GM18508 (cell line): ENCODE data around the gene IGSF3.
"Not testable (repeated sequence)": the region's sequence is repeated elsewhere in the genome, so short reads cannot be mapped to it uniquely, and the experiment has no call there.

Source experiments
- ATAC-seq: cut with Tn5 transposase; IDR thresholded peaks from one replicate; pipeline ENCODE4 v1.9.1; 2021; ENCODE audit warnings: moderate number of reproducible peaks; ENCODE audit not compliant: insufficient read depth, unreplicated experiment

The IGSF3 gene

DNA sequence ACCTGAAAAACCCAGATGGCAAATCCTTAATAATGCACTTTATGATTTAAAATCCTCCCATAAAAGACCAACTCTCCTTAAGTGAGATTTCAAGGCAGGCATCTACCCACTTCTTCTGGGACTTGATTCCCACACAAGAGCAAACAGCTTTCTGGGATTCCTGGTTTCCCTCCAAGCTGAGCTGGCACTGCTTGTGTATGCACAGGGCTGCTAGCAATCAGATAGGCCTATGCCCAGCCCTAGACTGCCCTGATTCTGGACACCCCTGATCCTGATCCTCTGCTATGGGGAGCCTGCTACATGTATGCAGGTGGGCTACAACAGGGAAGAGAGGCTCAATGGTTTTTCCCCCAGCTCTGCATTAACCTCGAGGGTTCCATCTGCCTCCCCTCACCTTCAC is 60.1 kb downstream of the IGSF3 start:
- not testable (repeated sequence) for ATAC-seq

DNA sequence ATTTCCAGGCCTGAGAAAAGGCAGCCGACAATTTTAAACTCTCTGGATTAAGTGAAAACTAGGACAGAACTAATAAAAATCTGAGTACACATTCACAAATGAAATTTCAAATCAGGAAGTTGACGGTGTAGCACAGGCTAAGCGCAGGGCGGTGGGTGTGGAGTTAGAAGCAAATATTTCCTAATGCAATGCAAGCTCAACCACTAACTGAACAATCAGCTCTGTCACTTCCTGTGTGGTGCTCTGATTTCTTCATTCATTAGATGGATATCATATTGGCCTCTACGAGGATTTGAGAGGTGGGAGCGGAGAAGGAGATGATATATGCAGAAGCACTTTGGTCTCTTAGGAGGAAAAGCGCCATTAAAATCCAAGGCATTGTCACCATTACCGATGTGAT is 61.5 kb downstream of the IGSF3 start:
- not testable (repeated sequence) for ATAC-seq

DNA sequence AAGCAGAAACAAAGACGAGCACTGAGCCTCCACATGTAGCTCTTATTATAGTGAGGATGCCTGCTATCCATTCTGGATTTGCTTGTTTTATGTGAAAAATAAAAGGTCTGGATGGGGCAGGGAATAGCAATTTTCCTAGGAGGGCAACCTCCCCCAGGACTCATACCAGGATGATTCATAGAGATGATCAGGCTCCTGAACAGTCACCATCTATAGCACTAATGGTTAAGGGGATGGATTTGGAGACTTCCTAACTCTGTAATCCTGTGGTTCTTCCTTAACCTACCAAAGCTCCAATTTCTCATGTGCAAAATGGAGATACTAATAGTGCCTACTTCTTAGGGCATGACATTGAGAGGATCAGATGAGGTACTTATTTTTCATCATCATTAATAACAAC is 62.2 kb downstream of the IGSF3 start:
- ATAC-seq: no peak

DNA sequence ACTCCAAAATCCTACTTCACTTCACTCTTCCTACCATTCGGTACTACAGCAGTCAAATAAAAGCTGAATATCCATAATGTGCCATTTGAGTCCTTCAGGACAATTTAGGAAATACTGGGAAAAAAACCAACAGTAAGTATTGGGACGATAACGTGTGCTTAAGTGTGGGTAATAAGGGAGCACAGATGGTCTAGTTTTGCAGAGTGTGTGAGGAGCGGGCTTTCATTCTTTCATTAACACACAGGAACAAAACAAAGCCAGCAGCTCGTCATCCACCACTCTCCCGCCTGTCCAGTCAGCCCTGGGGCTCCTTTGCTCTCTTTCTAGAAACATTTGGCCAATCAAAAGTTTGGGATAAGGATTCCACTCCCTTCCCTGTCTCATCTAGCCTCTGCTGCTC is 63.1 kb downstream of the IGSF3 start:
- ATAC-seq: not testable (repeated sequence)

DNA sequence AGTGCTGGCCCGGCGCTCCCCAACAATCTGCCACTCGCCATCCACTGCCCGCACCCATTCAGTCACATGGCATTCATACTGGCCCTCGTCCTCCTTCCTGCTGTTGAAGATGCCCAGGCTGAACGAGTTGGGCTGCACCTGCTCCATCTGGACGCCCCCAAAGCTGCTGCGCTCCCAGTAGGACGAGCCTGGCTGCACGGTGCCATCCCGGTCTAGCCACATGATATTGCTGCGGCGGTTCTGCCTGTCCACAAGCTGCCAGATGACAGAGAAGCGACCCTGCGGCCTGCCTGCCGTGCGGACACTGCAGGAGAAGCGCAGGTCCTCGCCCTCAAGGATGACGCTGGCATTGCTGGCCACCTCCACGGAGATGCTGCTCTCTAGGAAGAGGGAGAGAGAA is 63.9 kb downstream of the IGSF3 start:
- not testable (repeated sequence) for ATAC-seq

DNA sequence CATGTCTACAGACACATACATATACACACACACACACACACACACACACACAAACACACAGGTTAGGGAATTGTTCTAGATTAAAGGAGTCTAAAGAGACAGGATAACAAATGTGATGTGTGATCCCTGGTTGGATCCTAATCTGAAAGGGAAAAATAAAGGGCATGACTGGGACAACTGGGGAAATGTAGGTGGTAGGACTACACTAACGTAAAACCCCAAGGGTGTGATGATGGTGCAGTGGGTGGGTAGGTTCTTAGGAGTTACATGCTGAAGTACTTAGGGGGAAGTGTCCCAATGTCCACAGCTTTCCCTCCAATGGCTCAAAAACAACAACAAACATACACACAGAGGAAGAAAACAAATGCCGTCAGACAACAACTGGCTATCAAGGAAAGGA is 68.2 kb downstream of the IGSF3 start:
- not testable (repeated sequence) for ATAC-seq

DNA sequence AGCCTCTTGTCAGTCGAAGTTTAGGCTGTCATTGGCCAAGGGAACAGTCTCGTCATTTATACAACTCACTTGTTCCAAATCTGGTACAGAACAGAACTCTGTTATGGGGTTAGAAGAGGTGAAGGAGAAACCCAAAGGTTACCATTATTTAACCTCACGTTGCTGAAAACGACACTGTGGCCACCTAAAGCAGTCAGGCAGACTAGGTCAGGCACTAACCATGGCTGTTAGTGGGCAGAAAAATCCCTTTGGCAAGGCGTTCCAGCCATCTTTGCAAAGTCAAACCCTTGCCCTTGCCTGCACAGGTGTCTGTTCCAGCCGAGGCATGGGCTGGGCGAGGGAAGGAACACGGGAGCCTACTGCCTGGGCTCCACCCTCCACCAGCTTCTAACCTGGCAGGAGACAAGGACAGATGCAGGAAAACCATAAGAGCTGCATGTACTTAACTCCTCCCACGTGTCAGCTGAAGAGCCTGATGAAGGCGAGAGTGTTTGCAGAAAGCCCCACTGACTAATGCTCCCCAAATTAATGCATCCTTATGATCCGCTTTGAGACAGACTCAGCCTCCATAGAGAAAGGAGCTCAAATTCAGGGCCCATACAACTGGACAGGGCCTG is 69.0 kb downstream of the IGSF3 start:
- ATAC-seq: not testable (repeated sequence)

DNA sequence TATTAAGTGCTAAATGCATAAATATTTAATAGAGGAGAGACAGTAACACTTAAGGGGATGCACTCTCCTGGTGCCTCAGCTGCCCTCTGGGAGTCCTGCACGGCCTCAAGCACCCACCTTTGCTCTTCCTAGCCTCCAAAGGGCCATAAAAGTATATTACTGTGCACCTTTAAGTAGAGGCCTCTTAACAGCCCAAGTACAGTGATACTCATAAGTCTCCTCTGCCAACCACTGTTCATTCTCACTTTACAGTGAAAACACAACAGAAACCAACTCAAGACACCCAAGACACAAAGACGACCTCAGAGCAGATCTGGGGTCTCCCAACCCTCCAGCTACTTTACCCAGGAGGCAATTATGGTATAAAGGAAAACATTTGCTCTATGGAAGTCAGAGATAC is 70.1 kb downstream of the IGSF3 start:
- ATAC-seq: peak; percentile 68

DNA sequence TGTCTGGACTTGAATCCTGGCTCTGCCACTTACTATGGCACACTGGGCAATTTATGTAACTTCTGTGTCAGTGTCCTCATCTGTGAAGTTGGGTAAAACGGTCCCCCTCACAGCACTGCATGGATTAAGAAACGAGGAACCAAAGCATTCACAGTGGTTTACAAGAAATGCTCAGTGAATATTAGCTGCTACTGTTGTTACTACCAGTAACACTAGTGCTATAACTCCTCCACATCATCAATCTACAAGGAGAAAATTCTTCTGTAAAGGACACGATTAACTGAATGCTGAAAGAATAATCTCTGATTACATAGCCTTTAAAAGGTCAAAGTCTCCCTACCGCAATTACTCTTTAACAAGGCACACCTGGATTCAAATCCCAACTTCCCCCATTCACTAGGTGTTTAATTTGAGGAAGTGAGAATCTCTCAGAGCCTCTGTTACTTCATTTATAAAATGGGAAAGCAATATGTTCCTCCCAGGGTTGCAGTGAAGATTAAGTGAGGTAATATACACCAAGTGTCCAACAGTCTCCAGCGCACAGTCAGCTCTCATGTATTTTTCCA is 70.7 kb downstream of the IGSF3 start:
- ATAC-seq: not testable (repeated sequence)

DNA sequence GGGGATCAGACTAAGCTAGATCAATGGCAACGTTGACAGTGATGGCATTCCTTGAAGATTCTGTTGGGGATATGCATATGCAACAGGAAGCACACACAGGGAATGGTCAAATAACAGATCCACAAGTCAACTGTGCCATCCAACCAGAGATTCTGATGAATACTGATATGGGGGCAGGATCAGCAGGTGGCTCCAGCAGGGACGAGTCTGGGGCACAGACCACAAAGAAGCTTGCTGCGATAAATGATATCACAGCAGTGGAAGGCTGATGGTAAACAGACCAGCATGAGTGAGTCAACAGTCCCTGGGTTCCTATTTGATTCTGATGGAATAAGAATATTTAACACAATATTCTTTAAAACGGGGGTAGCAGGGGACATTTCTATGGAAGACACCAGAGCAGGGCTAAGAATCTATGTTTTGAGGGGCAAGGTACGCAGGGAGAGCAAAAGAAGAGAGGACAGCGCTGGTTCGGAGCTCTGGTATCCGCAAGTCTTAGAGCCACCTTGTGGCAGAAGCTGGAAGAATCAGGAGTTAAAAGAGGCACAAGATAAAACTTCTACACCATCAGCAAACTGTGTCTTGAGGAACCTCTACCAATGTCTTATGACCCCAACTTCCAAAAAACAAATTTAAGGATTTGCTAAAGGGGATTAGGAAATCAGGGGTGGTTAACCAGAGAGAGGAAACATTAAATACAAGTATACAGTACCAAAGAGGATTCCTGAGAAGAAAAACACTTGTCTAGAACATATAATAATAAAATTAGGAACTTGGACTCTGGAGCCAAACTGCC is 71.4 kb downstream of the IGSF3 start:
- ATAC-seq: not testable (repeated sequence)

DNA sequence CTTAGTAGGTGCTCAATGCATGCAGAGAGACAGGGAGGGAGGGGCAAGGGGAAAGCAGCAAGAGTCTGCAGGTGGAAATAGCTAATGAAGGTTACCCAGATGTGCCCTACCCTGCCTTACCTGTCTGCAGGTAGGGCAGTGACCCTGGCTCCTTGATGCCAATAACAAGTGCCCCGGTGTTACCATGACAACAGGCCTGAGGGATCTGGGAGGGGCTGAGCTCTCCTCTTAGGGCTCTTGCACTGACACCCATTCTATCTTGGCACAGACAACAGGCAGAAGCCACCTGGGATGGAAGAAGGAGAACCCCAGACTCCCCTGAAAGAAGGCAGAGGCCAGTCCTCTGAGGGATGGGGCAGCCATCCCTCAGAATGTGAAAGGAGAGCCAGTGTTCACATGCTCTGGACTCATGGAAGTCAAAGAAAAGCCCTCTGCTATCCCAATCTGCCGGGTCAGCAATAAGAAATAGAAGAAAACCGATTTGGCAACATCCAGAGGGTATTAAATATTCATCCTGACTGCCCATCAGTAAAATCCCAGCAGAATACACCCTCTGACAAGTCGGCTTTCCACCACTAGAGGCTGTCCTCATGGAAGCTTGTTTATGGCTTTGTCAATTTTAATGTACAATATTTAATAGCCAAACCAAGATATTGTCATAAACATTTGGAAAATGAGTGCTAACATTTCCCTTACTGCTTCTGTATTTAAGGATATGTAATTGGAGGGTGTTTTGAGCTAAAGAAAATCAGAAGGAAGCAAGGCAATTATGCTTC is 72.3 kb downstream of the IGSF3 start:
- ATAC-seq: not testable (repeated sequence)

DNA sequence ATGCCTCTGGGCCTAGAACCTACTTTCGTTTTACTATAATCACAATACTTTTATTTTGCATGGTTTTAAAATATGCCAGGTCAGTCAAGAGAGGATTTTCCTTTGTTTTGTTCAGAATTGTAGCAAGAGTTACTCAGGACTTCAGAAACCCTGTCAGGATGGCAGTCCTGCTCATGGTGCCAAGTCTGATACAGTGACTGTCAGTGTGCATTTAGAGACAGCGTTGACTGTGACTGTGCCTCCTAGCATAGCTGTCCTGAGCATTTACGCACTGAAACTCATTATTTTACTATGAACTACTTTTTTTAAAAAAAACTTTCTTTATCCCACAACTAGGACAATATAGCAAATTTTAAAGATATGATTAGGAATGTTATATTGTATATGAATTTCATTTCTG is 73.6 kb downstream of the IGSF3 start:
- ATAC-seq: not testable (repeated sequence)

DNA sequence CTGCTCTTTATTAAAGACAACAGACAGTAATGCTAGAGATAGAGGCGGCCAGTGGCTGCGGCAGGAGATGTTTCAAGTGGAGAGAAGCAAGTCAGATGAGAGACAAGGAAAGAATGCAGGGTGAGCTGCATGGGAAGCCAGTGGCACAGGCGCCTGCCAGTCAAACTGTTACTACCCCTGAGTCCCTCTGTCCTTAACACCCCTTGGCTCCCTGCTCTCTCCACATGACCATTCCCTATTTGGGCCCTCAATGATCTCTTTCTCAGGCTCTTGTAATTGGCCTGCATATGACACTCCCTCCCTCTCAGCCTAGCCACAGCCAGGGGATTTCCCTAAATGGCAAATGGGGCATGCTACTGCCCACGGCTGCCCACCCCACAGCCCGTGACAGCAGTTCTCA is 74.1 kb downstream of the IGSF3 start:
- ATAC-seq: not testable (repeated sequence)

DNA sequence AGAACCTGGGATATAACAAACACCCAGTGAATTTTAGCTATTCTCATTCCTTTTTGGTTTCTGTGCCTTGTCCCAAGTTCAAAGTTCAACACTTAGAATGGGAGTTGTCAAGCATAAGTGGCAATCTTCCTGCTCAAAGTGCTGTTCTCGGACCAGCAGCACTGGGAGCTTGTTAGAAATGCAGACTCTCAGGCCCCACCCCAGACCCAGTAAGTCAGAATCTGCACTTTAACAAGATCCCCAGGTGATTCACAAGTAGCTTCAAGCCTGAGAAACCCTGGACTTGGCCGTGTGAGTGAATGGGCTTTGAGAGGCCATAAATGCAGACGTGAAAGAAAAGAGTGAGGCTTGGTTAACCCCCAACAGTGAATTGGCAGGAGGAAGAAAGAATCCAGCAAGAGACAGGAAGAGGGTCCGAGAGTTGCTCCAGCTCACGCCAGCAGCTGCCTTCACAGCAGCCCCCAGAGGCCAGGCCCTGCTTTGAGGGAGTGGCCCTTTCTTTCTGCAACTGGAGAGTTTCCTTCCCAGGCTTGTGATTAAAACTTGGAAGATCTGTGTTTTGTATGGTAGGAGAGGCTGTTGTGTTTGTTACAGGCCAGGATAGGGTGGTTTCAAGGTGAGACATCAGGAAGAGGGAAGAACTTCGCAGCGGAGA is 75.5 kb downstream of the IGSF3 start:
- ATAC-seq: not testable (repeated sequence)

DNA sequence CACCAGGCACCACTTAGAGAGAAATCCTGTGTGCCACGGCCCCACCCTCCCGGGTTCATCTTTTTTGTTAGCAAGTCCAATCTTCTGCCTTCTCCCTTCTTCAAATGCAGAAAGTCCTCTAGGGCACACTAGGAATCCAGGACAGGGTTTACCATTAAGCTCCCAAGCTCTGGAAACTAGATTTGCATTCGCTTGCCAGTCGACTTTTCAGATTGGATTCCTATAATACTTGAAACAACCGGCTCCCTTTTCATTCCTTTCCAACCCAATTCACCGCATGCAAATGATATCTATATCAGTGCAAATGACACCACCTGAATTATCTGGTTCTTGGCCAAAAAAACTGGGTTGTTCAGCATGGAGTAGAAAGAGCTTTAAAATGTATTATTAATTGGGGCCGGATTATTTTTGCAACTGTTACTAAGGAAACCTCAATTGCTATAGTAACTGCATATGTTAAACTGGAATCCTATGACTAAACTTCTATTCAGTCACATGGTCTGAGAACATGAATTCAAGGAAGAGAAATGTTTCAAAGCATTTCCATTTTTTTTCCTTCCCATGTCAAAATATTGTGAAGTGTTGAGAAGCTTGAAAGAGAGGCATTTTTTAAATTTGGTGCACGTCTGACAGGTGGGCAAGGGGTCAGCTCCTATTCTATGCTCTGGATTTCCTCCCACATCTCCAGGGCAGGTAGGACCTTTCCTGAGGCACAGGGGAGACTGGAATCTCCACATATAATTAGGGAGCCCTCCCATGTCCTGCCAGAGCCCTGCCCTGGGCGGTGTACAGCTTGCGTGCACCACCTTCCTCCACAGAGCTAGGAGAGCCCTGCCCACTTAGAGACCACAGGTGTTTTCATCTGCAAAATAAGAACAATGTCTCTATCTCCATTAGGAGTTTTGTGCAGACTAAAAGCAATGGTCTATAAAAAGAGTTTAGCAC is 76.3 kb downstream of the IGSF3 start:
- not testable (repeated sequence) for ATAC-seq

DNA sequence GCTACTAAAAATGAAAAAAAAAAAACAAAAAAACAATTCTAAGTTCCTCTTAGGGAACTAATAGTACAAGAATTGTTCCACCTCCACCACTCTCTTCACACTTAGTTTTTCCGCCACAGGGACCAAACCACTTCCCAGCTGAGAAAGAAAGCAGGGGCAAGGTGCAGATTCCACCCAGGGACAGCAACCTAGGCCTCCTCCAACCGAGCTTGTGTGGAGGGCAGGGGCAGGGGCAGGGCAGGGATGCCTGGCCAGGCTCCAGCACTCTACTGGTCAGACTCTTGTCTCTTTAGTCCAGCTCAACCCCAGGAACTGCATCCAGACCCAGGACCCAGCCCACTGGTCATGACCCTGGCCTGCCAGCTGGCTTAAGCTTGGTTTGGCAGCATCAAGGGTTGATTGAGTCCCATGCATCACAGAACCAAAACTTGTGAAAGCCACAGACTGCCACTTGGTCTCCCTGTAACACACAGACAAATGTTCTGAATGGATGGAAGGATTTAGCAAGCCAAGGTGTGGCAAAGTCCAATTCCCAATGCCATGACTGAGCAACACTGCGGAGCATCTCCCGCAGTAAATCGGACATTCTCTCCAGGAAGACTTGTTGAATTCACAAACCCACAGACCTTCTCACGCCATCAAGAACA is 77.1 kb downstream of the IGSF3 start:
- ATAC-seq: not testable (repeated sequence)

DNA sequence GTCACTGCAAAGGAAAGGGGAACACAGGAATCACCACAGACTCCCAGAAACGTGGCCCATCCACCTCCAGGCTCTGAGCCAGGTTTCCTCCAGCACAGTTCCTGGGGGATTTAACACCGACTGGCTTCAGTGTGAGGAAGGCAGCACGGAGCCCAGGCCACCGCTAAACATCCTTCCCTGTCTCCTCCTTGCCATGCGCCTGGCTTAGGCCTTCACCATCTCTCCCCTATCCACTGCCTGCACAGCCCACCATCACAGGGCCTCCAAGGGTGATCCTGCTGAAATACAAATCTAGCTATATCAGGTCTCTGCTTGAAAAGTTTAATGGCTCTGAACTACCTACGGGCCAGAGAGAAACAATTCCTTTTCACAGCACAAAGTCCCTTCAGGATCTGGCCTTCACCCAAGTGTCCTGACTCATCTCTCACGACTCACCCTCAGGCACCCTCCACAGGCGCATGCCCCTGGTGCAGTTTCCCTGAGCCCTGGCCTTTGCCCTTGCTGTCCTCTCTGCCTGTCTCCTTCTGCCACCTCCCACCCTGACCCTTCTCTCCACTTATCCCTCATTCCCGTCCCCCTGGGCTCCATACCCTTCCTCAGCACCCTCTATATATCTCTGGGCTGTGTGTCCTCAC is 78.3 kb downstream of the IGSF3 start:
- not testable (repeated sequence) for ATAC-seq

DNA sequence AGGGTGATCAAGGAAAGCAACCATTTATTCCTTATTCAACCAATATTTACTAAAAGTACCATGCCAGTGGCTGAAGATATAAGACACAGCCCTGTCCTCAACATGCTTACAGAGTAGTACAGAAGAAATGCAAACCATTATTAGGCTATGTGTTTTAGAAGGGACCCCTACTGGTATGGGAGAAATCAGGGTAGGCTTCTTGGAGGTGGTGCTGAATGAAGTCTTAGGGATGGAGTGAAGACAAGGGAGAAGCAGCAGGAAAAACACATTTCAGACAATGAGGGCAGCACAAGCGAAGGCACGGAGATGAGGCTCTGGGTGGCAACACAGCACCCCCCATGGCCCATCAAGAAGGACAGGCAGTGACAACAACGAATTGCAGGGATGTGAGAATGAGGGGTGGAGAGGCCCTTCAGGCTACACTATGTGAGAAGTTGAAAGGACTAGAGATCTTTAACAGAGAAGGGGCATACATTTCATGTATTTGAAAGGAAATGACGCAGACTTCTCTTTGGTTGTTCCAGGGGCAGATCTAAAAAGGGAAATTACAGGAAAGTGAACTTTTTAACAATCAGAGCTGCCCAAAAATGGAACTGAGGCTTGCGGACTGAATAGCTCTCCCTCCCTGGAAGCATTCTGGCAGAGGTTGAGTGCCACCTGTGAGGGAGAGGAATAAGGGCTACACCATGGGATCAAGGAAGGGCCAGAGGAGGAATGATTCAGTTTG is 79.9 kb downstream of the IGSF3 start:
- no peak for ATAC-seq
